ENCODE results near the gene KCTD15. TPM values are rescaled to one million over a fixed set of nuclear protein-coding genes. Genes with fewer than 3 reads are reported as not detected.
A peak's percentile ranks its signal among the peaks of the same experiment; 100 is the strongest.

KCTD15 gene
- total RNA-seq, 8 experiments from 2014 or later = 15.2 to 39.0 (median 34.2) TPM

GRCh38 chr19:33755099-33756035, 41.3 kb upstream of the KCTD15 start:
- in situ Hi-C loops (cut with MboI; ENCODE audit: low pct_unique_long_range_greater_than_20kb in 2 of 9, low sequenced_read_pairs in 9 of 9, unreplicated experiment in 9 of 9) = loop anchor here in 4 of 9 experiments (25.0 kb wide), 2 partner anchors 318 to 518 kb away; partner anchors contain the start of gene SLC7A10 (in 1 of the 4)
- Histone ChIP-seq H3K4me3 (no peak overlapping the region), H3K27ac (peak overlapping the region; percentile 62 to 76), H3K4me1 (replicated peaks in 1 of 2) (peaks cover 56 to 61% of the 10 kb centered on the region in 2 donors)
- ATAC-seq (replicated peaks in 6 of 8) = peak in 5 of 8 experiments; percentile 75 to 84 (median 77)
- WGBS, 10 experiments = 0 to 73% (median 53%) methylated on average over 1 to 17 of the region's 26 CpGs; no CpG with 5 or more reads in 1 of the 10 experiments

- Histone ChIP-seq H3K4me1 (replicated peaks in 1 of 2) (peaks cover 48 to 52% of the 10 kb centered on the region in 2 donors), H3K27ac (peak overlapping the region; percentile 62 to 76), H3K4me3 (no peak overlapping the region)
- whole genome bisulfite sequencing, 10 experiments = 60 to 88% (median 77%) methylated on average over 3 to 11 of the region's 11 CpGs; no CpG with 5 or more reads in 6 of the 10 experiments
- in situ Hi-C loops (cut with MboI; ENCODE audit: low pct_unique_long_range_greater_than_20kb in 2 of 9, low sequenced_read_pairs in 9 of 9, unreplicated experiment in 9 of 9) = loop anchor here in 4 of 9 experiments (25.0 kb wide), 2 partner anchors 319 to 519 kb away; partner anchors contain the start of gene SLC7A10 (in 1 of the 4)
- ATAC-seq (replicated peaks in 6 of 8) = no peak
These were observed 40.5 kb upstream of the KCTD15 start for GRCh38 chr19:33756177-33756576.

- in situ Hi-C loops (cut with MboI; ENCODE audit: low pct_unique_long_range_greater_than_20kb in 2 of 9, low sequenced_read_pairs in 9 of 9, unreplicated experiment in 9 of 9) = loop anchor here in 4 of 9 experiments (25.0 kb wide), 2 partner anchors 321 to 521 kb away; partner anchors contain the start of gene SLC7A10 (in 1 of the 4)
These were observed 38.1 kb upstream of the KCTD15 start for GRCh38 chr19:33758541-33759013.

GRCh38 chr19:33759356-33759755, 37.3 kb upstream of the KCTD15 start:
- WGBS, 10 experiments = 90 to 100% methylated on average over 2 of the region's 7 CpGs; no CpG with 5 or more reads in 8 of the 10 experiments
- H3K4me3 ChIP-seq = no peak overlapping the region
- H3K27ac ChIP-seq = no peak overlapping the region
- in situ Hi-C loops (cut with MboI; ENCODE audit: low pct_unique_long_range_greater_than_20kb in 2 of 9, low sequenced_read_pairs in 9 of 9, unreplicated experiment in 9 of 9) = loop anchor here in 4 of 9 experiments (25.0 kb wide), 2 partner anchors 322 to 522 kb away; partner anchors contain the start of gene SLC7A10 (in 1 of the 4)
- H3K4me1 ChIP-seq (replicated peaks in 1 of 2) = peaks cover 37 to 45% of the 10 kb centered on the region in 2 donors
- no peak for ATAC-seq (replicated peaks in 6 of 8)

More at GRCh38 chr19:33758541-33759013, 38.1 kb upstream of the KCTD15 start:
- Histone ChIP-seq H3K27ac (peak overlapping the region; percentile 6 to 78), H3K4me1 (replicated peaks in 1 of 2) (peaks cover 38 to 42% of the 10 kb centered on the region in 2 donors), H3K4me3 (no peak overlapping the region)
- WGBS, 10 experiments = 0 to 50% (median 24%) methylated on average over 1 to 5 of the region's 12 CpGs; no CpG with 5 or more reads in 4 of the 10 experiments
- ATAC-seq (replicated peaks in 6 of 8) = peak; percentile 77 to 89 (median 83)

- in situ Hi-C loops (cut with MboI; ENCODE audit: low pct_unique_long_range_greater_than_20kb in 2 of 9, low sequenced_read_pairs in 9 of 9, unreplicated experiment in 9 of 9) = loop anchor here in 7 of 9 experiments (10.0 to 25.0 kb wide), 4 partner anchors 327 to 529 kb away; partner anchors contain the start of gene SLC7A10 (in 1 of the 7)
- peak; percentile 30 to 86 (median 58) for ATAC-seq (replicated peaks in 6 of 8)
- 20 to 71% (median 58%) methylated on average over 1 to 7 of the region's 11 CpGs; no CpG with 5 or more reads in 5 of the 10 experiments for WGBS, 10 experiments
- peaks cover 8 to 12% of the 10 kb centered on the region in 2 donors for H3K4me1 ChIP-seq (replicated peaks in 1 of 2)
- H3K4me3 ChIP-seq = no peak overlapping the region
- H3K27ac ChIP-seq = no peak overlapping the region
These were observed 32.9 kb upstream of the KCTD15 start for GRCh38 chr19:33763633-33764371.

GRCh38 chr19:33766623-33767022, 30.0 kb upstream of the KCTD15 start:
- Histone ChIP-seq H3K27ac (no peak overlapping the region), H3K4me1 (replicated peaks in 1 of 2) (peaks cover 13 to 19% of the 10 kb centered on the region in 2 donors), H3K4me3 (no peak overlapping the region)
- 20 to 80% (median 43%) methylated on average over 1 to 6 of the region's 13 CpGs; no CpG with 5 or more reads in 5 of the 10 experiments for WGBS, 10 experiments
- in situ Hi-C loops (cut with MboI; ENCODE audit: low pct_unique_long_range_greater_than_20kb in 2 of 9, low sequenced_read_pairs in 9 of 9, unreplicated experiment in 9 of 9) = loop anchor here in 7 of 9 experiments (10.0 to 25.0 kb wide), 4 partner anchors 329 to 532 kb away; partner anchors contain the start of gene SLC7A10 (in 1 of the 7)
- no peak for ATAC-seq (replicated peaks in 6 of 8)

- no peak overlapping the region for H3K4me3 ChIP-seq
- ATAC-seq (replicated peaks in 6 of 8) = peak in 1 of 8 experiments; percentile 53
- 0 to 88% (median 38%) methylated on average over 1 to 8 of the region's 9 CpGs; no CpG with 5 or more reads in 2 of the 10 experiments for WGBS, 10 experiments
- in situ Hi-C loops (cut with MboI; ENCODE audit: low pct_unique_long_range_greater_than_20kb in 2 of 9, low sequenced_read_pairs in 9 of 9, unreplicated experiment in 9 of 9) = loop anchor here in 7 of 9 experiments (10.0 to 25.0 kb wide), 4 partner anchors 331 to 533 kb away; partner anchors contain the start of gene SLC7A10 (in 1 of the 7)
- H3K4me1 ChIP-seq (replicated peaks in 1 of 2) = peaks cover 13 to 19% of the 10 kb centered on the region in 2 donors
- H3K27ac ChIP-seq = no peak overlapping the region
These were observed 28.7 kb upstream of the KCTD15 start for GRCh38 chr19:33767898-33768413.

GRCh38 chr19:33769208-33769607, 27.5 kb upstream of the KCTD15 start:
- 20 to 100% (median 59%) methylated on average over 1 to 5 of the region's 6 CpGs; no CpG with 5 or more reads in 4 of the 10 experiments for WGBS, 10 experiments
- in situ Hi-C loops (cut with MboI; ENCODE audit: low pct_unique_long_range_greater_than_20kb in 2 of 9, low sequenced_read_pairs in 9 of 9, unreplicated experiment in 9 of 9) = loop anchor here in 7 of 9 experiments (10.0 to 25.0 kb wide), 4 partner anchors 332 to 534 kb away; partner anchors contain the start of gene SLC7A10 (in 1 of the 7)
- peaks cover 6 to 15% of the 10 kb centered on the region in 2 donors for H3K4me1 ChIP-seq (replicated peaks in 1 of 2)
- H3K27ac ChIP-seq = no peak overlapping the region
- no peak for ATAC-seq (replicated peaks in 6 of 8)
- H3K4me3 ChIP-seq = no peak overlapping the region

GRCh38 chr19:33770107-33770506, 26.6 kb upstream of the KCTD15 start:
- Histone ChIP-seq H3K4me3 (no peak overlapping the region), H3K27ac (no peak overlapping the region), H3K4me1 (replicated peaks in 1 of 2) (peaks cover 11 to 20% of the 10 kb centered on the region in 2 donors)
- WGBS, 10 experiments = 10 to 100% (median 66%) methylated on average over 1 to 3 of the region's 8 CpGs; no CpG with 5 or more reads in 4 of the 10 experiments
- in situ Hi-C loops (cut with MboI; ENCODE audit: low pct_unique_long_range_greater_than_20kb in 2 of 9, low sequenced_read_pairs in 9 of 9, unreplicated experiment in 9 of 9) = loop anchor here in 7 of 9 experiments (10.0 to 25.0 kb wide), 6 partner anchors 325 to 533 kb away; partner anchors contain the start of gene SLC7A10 (in 1 of the 7)
- no peak for ATAC-seq (replicated peaks in 6 of 8)

GRCh38 chr19:33771384-33772101, 25.1 kb upstream of the KCTD15 start:
- ATAC-seq (replicated peaks in 6 of 8) = peak; percentile 70 to 86 (median 82)
- peaks cover 17 to 23% of the 10 kb centered on the region in 2 donors for H3K4me1 ChIP-seq (replicated peaks in 1 of 2)
- no peak overlapping the region for H3K4me3 ChIP-seq
- peak overlapping the region in 1 of 2 donors; percentile 2 for H3K27ac ChIP-seq
- WGBS, 10 experiments = 0 to 100% (median 4%) methylated on average over 1 to 9 of the region's 19 CpGs; no CpG with 5 or more reads in 2 of the 10 experiments
- in situ Hi-C loops (cut with MboI; ENCODE audit: low pct_unique_long_range_greater_than_20kb in 2 of 9, low sequenced_read_pairs in 9 of 9, unreplicated experiment in 9 of 9) = loop anchor here in 7 of 9 experiments (10.0 to 25.0 kb wide), 6 partner anchors 323 to 534 kb away; partner anchors contain the start of gene SLC7A10 (in 1 of the 7)

All from motor neuron (in vitro differentiated cells).